Fibroblast of lung (primary cell): Measurements from ENCODE around the gene TAS1R1.

Source experiments
- EZH2 ChIP-seq: IDR thresholded peaks from 2 replicates; pipeline ENCODE4 v1.5.1; 2012; ENCODE audit warnings: low read length, control low read depth, mild to moderate bottlenecking; ENCODE audit errors: missing control alignments
- TF ChIP-seq, protein P1 (sequence below), 2 donors: IDR thresholded peaks in 1 of 2; conservative IDR thresholded peaks in 1 of 2; 1 replicate in 1 of 2; 2 replicates in 1 of 2; pipeline ENCODE4 v1.5.1; 2011 to 2012; ENCODE audit warnings: low read length in 2 of 2, control low read depth in 1 of 2, inconsistent platforms in 1 of 2, low read depth in 1 of 2, mild to moderate bottlenecking in 1 of 2

DNA sequence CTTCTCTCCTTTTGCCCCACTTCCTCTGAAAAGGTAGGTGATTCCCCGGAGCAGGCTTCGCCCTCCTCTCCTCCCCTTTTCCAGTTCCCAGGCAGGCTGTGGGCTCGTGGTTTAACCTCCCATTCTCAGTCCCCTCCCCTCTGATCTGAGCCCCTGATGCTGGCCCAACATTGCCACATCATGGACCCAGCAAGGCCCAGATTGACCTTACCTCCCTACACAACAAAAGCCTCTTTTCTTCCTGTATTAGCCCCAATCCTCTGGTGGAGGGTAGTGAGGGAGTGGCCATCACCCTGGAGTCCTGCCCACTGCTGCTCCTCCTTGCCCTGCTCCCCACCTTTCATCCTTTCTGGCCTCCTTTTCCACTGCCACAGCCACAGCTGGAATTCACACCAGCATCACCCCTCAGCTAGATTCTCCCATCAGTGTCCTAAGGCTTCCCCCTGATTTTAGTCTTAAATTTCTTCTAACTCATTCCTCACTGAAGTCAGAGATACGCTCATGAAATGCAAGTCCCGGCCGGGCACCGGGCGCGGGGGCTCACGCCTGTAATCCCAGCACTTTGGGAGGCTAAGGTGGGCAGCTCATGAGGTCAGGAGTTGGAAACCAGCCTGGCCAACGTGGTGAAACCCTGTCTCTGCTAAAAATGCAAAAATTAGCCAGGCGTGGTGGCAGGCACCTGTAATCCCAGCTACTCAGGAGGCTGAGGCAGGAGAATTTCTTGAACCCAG, 17.7 kb downstream of the TAS1R1 start:
- TF ChIP-seq, protein P1, sequence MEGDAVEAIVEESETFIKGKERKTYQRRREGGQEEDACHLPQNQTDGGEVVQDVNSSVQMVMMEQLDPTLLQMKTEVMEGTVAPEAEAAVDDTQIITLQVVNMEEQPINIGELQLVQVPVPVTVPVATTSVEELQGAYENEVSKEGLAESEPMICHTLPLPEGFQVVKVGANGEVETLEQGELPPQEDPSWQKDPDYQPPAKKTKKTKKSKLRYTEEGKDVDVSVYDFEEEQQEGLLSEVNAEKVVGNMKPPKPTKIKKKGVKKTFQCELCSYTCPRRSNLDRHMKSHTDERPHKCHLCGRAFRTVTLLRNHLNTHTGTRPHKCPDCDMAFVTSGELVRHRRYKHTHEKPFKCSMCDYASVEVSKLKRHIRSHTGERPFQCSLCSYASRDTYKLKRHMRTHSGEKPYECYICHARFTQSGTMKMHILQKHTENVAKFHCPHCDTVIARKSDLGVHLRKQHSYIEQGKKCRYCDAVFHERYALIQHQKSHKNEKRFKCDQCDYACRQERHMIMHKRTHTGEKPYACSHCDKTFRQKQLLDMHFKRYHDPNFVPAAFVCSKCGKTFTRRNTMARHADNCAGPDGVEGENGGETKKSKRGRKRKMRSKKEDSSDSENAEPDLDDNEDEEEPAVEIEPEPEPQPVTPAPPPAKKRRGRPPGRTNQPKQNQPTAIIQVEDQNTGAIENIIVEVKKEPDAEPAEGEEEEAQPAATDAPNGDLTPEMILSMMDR (conservative IDR thresholded peaks at IDR 0.05 in 1 of 2, IDR thresholded peaks at IDR 0.05 in 1 of 2; ENCODE audit: low read depth in 1 of 2, low read length in 2 of 2) = no peak
- TF ChIP-seq EZH2 = no peak
